NT2/D1 (cell line): ENCODE results near the gene DACH2.

Experiments
- SUZ12 ChIP-seq: IDR thresholded peaks from 2 replicates; pipeline ENCODE4 v1.6.1; 2011; ENCODE audit not compliant: insufficient read length, insufficient read depth; ENCODE audit errors: extremely low read depth
- YY1 ChIP-seq: IDR thresholded peaks from 2 replicates; pipeline ENCODE4 v1.6.1; 2011; ENCODE audit not compliant: insufficient read length, insufficient read depth
- ZNF274 ChIP-seq: IDR thresholded peaks from 2 replicates; pipeline ENCODE4 v1.6.1; 2011; ENCODE audit warnings: mild to moderate bottlenecking, low read depth, low read length

- TF ChIP-seq ZNF274: no peak
- no peak for TF ChIP-seq YY1
- no peak for TF ChIP-seq SUZ12
Observed at GRCh38 chrX:86348669-86349068, 200.4 kb downstream of the DACH2 start.
